ENCODE results near the gene SERPINB13. TPM values are rescaled to one million over a fixed set of nuclear protein-coding genes. Genes with fewer than 3 reads are reported as not detected.

Gene SERPINB13
- total and polyA plus RNA-seq, 9 of the 15 experiments (the other 6 are each of a cell fraction or from before 2014, with no cell fraction given) = not detected

GRCh38 chr18:63592471-63592870, 5.3 kb downstream of the SERPINB13 start:
- no peak overlapping the region for H3K9ac ChIP-seq (ENCODE audit: insufficient read depth in 1 of 2, low read depth in 2 of 2, low read length in 2 of 2)
- POLR2A ChIA-PET = no interaction called here
- no peaks in the 10 kb centered on the region for H3K36me3 ChIP-seq (ENCODE audit: control insufficient read depth, insufficient read depth, low read length)
- H3K79me2 ChIP-seq (ENCODE audit: control insufficient read depth, insufficient read depth, low read length) = no peaks in the 10 kb centered on the region
- H3K9me3 ChIP-seq (replicated peaks; ENCODE audit: control insufficient read depth, insufficient read depth, low read depth, low read length) = no peaks in the 10 kb centered on the region
- H2AFZ ChIP-seq (ENCODE audit: low read depth, low read length) = no peak overlapping the region
- CTCF ChIA-PET (ENCODE audit: low intra/inter-chr PET ratio) = no interaction called here
- no peaks in the 10 kb centered on the region for H3K4me1 ChIP-seq (replicated peaks in 1 of 2; ENCODE audit: control insufficient read depth in 2 of 2, insufficient read depth in 2 of 2, low read length in 2 of 2)
- in situ Hi-C loops (cut with MboI) = no loop called here
- DNase-seq (ENCODE audit: extremely low read depth in 1 of 4, low spot score in 3 of 4) = no peak
- no peaks in the 10 kb centered on the region for H3K27me3 ChIP-seq (ENCODE audit: control insufficient read depth in 2 of 2, insufficient read depth in 2 of 2, low read length in 2 of 2)
- H3K4me3 ChIP-seq = no peak overlapping the region
- intact Hi-C loops (cut with micrococcal nuclease) = no loop called here
- H3K9me1 ChIP-seq (ENCODE audit: control insufficient read depth, insufficient read depth, low read length) = no peaks in the 10 kb centered on the region
- H3K4me2 ChIP-seq (ENCODE audit: insufficient read depth, low read length) = no peak overlapping the region
- no TSS peak for BruUV-seq (replicated peaks)
- no peak for ATAC-seq
- H3K27ac ChIP-seq (ENCODE audit: extremely low read depth, low read depth, low read length) = no peak overlapping the region
- no peak for FAIRE-seq
- H4K20me1 ChIP-seq (replicated peaks; ENCODE audit: control insufficient read depth, insufficient read depth, low read length) = no peaks in the 10 kb centered on the region
- WGBS (ENCODE audit: insufficient coverage, low coverage, missing lambda C conversion rate) = 0% methylated on average over 1 of the region's 1 CpG
- TF ChIP-seq ZNF184 (CRISPR knock-in tag; IDR thresholded peaks at IDR 0.05) = no peak
- TF ChIP-seq POLR3A (IDR thresholded peaks at IDR 0.05; ENCODE audit: borderline replicate concordance, extremely low read depth, insufficient read depth, insufficient read length) = no peak
- TF ChIP-seq, protein P1, sequence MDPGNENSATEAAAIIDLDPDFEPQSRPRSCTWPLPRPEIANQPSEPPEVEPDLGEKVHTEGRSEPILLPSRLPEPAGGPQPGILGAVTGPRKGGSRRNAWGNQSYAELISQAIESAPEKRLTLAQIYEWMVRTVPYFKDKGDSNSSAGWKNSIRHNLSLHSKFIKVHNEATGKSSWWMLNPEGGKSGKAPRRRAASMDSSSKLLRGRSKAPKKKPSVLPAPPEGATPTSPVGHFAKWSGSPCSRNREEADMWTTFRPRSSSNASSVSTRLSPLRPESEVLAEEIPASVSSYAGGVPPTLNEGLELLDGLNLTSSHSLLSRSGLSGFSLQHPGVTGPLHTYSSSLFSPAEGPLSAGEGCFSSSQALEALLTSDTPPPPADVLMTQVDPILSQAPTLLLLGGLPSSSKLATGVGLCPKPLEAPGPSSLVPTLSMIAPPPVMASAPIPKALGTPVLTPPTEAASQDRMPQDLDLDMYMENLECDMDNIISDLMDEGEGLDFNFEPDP (CRISPR knock-in tag; IDR thresholded peaks at IDR 0.05) = no peak

DNA sequence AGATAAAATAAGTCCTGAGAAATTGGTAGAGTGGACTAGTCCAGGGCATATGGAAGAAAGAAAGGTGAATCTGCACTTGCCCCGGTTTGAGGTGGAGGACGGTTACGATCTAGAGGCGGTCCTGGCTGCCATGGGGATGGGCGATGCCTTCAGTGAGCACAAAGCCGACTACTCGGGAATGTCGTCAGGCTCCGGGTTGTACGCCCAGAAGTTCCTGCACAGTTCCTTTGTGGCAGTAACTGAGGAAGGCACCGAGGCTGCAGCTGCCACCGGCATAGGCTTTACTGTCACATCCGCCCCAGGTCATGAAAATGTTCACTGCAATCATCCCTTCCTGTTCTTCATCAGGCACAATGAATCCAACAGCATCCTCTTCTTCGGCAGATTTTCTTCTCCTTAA, 9.8 kb downstream of the SERPINB13 start:
- Histone ChIP-seq H3K27ac (ENCODE audit: extremely low read depth, low read depth, low read length) (no peak overlapping the region), H3K4me1 (replicated peaks in 1 of 2; ENCODE audit: control insufficient read depth in 2 of 2, insufficient read depth in 2 of 2, low read length in 2 of 2) (no peaks in the 10 kb centered on the region), H3K9me3 (replicated peaks; ENCODE audit: control insufficient read depth, insufficient read depth, low read depth, low read length) (no peaks in the 10 kb centered on the region), H3K4me2 (ENCODE audit: insufficient read depth, low read length) (no peak overlapping the region), H4K20me1 (replicated peaks; ENCODE audit: control insufficient read depth, insufficient read depth, low read length) (no peaks in the 10 kb centered on the region), H3K9ac (ENCODE audit: insufficient read depth in 1 of 2, low read depth in 2 of 2, low read length in 2 of 2) (no peak overlapping the region), H2AFZ (ENCODE audit: low read depth, low read length) (no peak overlapping the region), H3K36me3 (ENCODE audit: control insufficient read depth, insufficient read depth, low read length) (no peaks in the 10 kb centered on the region), H3K9me1 (ENCODE audit: control insufficient read depth, insufficient read depth, low read length) (no peaks in the 10 kb centered on the region), H3K79me2 (ENCODE audit: control insufficient read depth, insufficient read depth, low read length) (no peaks in the 10 kb centered on the region), H3K4me3 (no peak overlapping the region), H3K27me3 (ENCODE audit: control insufficient read depth in 2 of 2, insufficient read depth in 2 of 2, low read length in 2 of 2) (no peaks in the 10 kb centered on the region)
- no TSS peak for BruUV-seq (replicated peaks)
- TF ChIP-seq, protein P2, sequence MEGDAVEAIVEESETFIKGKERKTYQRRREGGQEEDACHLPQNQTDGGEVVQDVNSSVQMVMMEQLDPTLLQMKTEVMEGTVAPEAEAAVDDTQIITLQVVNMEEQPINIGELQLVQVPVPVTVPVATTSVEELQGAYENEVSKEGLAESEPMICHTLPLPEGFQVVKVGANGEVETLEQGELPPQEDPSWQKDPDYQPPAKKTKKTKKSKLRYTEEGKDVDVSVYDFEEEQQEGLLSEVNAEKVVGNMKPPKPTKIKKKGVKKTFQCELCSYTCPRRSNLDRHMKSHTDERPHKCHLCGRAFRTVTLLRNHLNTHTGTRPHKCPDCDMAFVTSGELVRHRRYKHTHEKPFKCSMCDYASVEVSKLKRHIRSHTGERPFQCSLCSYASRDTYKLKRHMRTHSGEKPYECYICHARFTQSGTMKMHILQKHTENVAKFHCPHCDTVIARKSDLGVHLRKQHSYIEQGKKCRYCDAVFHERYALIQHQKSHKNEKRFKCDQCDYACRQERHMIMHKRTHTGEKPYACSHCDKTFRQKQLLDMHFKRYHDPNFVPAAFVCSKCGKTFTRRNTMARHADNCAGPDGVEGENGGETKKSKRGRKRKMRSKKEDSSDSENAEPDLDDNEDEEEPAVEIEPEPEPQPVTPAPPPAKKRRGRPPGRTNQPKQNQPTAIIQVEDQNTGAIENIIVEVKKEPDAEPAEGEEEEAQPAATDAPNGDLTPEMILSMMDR (IDR thresholded peaks at IDR 0.05 in 2 of 3, conservative IDR thresholded peaks at IDR 0.05 in 1 of 3; ENCODE audit: insufficient read depth in 2 of 3, low read depth in 1 of 3, low read length in 3 of 3) = no peak
- no peak for TF ChIP-seq EZH2 (IDR thresholded peaks at IDR 0.05; ENCODE audit: borderline replicate concordance, low read depth, low read length)
- WGBS (ENCODE audit: insufficient coverage, low coverage, missing lambda C conversion rate) = 0% methylated on average over 9 of the region's 14 CpGs
- FAIRE-seq (no peak), DNase-seq (ENCODE audit: extremely low read depth in 1 of 4, low spot score in 3 of 4) (no peak), ATAC-seq (no peak)
- ChIA-PET POLR2A (no interaction called here), CTCF (ENCODE audit: low intra/inter-chr PET ratio) (no interaction called here)
- intact Hi-C loops (cut with micrococcal nuclease) (no loop called here), in situ Hi-C loops (cut with MboI) (no loop called here)

All from K562 (cell line).